T-helper 1 cell treated with Interleukin-12 subunit alpha and Interleukin-12 subunit beta and Interleukin-4 antibody, amounts not matched to agents 30 ng/mL and 1 ng/mL, for 36 hours (primary cell): ENCODE data around the gene CACNB1. TPM values are rescaled to one million over a fixed set of nuclear protein-coding genes. Genes with fewer than 3 reads are reported as not detected.

Experiments used
- intact Hi-C: fragments of 100-400 bp; cut with micrococcal nuclease; formaldehyde crosslinking; loops from one replicate; pipeline ENCODE4 v1.15.1; 2024
- total RNA-seq: library from RNA; stranded (reverse); gene quantifications from 2 replicates; pipeline ENCODE4 v1.2.3, GENCODE V29; 2022

The CACNB1 gene
- total RNA-seq, 1 donor from 2014 or later: 25.7 TPM

DNA sequence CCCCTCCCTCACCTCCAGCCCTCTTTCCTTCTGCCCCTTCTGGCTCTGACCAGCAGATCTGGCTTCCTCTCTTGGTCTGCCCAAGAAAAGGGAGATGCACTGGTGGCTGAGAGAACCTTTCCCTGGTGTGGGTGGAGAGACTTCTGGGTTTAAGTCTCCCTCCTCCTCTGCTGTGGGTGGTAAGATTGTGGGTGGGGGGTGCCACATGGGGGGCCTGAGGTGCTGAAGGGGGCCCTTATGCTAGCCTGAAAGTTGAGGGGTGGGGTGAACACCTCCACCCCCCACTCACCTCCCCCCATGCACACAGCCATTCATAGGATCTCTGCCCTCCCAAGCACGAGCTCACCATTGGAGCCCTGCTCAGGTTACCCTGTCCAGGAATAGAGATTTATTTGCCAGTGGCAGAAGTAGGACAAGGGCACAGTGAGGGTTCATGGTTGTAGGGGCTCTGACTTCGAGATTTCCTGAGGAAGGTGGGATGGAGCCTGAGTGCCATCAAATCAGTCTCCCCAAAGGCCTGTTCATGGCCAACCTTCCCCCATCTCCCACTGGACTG, 30.0 kb upstream of the CACNB1 start:
- intact Hi-C loops: no loop called here

DNA sequence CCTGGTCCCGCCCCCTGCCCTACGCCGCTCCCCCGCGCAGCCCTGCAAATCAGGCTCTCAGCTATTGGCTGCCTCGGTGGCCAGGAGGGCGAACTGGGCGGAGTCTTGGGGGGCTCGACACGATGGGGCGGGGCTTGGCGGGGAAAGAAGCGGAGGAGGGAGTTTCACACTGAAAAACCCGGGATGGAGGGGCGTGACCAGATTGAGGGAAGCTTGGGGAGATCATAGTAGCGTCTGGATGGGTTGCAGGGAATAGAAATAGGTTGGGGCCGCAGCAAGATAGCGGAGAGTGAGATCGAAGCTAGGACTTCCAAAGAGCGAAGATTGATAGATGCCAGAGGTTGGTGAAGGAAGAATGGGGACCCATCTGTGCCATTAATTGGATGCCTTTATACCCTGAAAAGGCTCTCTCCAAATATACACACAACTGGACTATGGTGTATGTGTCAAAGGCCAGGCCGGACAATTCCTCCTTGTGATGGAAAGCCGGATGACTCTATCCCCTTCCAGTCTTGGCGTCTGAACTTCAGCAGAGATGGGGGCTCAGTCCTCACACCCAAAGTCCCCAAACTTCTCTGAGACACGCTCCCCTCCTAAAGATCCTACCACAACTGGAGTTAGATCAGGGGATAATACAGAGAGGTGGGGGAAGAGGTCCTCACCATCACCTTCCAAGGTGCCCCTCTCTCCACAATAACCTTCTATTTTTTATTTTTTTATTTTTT, 28.7 kb upstream of the CACNB1 start:
- intact Hi-C loops: no loop called here

DNA sequence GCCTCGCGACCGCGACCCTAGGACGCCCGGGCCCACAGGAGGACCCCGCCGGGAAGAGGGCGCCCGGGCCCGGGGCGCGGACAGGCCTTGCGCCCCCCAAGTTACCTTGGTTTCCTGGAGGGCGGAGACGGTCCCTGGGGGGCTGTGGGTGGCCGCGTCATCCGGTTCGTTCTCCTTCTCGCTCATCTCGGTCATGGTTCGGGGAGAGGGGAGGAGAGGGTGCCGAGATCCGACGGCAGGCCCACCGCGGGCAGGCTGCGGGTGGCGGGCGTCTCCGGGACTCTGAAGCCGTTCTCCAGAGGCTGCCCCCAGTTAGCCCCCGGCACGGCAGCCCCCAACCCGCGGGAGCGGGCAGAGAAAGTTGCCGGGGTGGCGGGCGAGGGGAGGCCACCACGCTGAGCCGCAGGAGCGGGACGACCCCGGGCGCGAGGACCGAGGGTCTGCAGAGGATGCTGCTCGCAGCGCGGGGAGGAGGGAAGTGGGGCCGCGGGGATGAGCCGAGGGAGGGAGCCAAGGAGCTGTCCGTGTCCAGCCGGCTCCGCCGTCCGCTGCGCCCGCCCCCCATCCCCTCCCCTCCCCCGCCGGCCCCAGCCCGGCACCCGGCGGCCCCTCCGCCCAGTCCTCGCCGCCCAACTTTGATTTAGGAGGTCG, 28.0 kb upstream of the CACNB1 start, which contains the start of gene STAC2:
TSS of gene STAC2 (minus strand) at position 638 of the 651 bp plus-strand sequence. CDS start at position 195, 443 bp downstream.
- intact Hi-C loops: no loop called here

DNA sequence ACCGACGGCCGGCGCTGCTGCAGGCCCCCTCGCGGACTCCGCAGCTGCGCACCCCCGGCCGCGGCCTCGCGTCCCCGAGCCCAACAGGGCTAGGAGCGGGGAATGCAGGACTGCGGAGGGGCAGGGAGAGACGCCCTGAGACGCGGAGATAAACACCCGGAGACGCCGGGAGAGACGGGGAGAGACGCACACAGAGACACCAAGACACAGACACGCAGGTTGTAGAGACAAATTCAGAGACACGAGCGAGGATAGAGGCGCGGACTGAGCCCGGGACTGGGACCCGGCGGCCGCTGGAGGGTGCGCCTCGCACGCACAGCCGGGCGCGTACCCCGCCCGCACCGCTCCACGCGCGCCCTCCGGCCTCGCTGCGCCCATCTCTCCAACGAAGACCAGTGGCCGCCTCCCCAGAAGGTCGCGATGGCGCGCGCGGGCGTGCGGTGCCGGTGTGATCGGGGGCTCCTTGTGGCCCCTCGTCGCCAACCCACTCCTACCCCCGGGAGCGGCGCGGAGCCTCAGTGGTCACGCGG, 27.4 kb upstream of the CACNB1 start:
- intact Hi-C loops: no loop called here

DNA sequence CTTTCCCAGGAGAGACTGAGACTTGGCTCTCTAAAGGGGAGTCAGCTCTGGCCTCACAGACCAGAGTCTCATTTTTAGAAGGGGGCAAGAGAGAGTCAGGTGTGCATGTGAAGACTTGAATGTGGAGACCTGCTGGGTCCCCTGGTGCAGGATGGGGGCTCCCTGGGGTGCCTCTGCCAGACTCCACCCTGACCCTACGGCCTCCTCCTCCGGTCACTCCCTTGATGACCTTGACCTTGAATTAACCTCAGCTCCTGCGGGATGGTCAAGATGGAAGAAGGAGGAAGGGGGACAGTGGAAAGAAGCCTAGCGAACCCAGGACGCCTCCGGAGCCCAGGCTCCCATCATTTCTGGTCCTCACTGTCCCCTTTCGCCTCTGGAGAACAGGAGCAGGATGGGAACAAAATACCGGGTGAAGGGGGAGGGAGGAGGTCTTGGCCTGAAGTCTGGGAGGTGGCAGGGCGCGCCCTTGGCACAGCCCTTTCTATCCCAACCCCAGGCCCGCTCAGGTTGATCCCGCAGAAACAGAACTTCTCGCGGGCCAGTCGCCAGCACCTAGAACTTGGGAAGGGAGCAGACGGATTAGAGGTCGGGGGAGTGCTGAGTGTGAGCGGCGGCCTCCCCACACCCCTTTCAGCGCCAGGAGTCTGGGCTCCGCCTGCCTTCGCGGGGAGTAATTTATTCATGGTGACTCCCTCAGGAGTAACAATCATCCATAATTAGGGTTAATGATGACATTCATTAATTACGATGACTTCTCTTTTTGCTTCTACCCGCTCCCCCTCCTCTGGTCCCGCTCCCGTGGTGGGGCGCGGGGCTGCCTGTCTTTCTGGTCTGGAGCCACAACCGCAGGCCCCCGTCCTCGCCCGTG, 26.7 kb upstream of the CACNB1 start:
- intact Hi-C loops: no loop called here

DNA sequence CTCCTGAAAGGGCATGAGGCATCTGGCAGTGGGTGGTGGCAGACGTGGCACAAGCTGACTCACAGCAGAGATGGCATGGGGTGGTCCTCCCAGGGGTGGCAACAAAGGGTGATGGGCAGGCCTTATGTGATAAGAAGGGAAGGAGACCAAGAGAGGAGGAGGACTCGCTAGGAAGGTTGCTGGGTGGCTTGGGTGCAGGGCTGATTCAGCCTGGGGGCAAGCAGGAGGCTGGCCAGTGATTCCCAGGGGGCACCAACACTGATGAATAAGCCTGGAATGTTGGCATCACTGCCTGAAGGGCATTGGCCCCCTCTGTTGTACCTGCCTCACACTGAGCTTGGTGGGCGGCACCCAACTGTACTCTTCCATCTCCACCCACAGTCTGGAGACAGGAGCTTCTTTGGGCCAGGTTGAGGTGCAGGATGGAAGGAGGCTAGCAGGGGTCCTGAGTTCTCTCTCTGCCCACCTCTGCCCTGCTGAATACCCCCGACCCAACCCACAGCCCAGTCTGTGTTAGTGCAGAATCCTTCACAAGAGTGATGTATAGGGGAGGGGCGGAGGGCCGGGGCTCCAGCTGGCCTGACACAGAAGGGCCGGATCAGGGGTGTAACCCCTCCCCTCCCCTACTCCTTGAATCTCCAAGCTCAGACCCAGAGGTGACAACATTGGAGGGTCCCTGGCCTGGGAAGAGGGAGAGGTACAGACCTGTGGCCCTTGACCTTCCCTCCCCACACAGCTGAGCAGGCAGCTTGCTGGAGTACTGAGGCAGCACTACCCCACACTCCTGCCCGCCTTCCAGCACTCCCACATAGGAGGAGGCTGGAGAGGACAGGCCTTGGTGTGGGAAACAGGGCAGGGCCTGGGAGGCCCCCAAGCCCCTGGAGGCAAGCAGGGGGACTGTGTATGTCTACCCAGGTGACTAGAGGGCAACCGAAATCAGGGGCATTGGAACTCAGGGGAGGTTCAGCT, 25.7 kb upstream of the CACNB1 start:
- intact Hi-C loops: no loop called here

GRCh38 chr17:39222151-39222550, 24.7 kb upstream of the CACNB1 start:
- intact Hi-C loops: no loop called here

DNA sequence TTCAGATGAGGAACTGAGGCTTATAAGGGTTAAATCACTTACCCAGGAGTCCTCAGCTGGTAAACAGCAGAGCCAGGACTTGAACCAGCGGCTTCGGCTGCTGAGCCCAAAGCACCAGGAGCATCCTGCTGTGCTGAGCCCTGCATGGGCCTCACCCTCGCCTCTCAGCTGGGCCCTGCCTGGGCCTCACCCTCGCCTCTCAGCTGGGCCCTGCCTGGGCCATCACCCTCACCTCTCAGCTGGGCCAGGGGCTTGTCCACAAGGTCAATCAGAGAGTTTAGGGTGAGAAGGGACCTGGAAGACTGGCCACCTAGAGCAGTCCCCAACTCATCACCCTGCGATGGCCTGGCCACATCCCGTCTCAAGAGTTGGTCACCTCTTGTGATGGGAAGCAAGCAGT, 24.1 kb upstream of the CACNB1 start:
- intact Hi-C loops: no loop called here

GRCh38 chr17:39219647-39220154, 22.2 kb upstream of the CACNB1 start:
- intact Hi-C loops: no loop called here

DNA sequence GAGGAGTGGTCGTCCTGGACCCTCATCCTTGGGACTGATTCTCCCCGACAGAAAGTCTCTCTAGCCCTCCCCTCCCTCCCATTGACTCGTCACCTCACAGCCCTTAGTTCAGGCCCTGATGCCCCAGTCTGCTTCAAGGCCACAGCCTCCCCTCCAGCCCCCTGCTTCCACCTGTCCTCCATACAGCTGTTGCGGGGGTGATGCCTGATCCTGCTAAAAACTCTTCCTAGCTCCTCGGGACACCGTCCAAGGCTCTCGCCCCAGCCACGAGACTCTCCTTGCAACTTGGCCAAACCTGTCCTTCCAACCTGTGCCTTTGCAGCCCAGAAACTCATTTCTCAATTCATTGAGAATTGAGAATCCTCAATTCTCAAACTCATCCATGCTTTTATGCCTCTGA, 21.4 kb upstream of the CACNB1 start:
- intact Hi-C loops: no loop called here

- intact Hi-C loops: no loop called here
Observed at GRCh38 chr17:39217734-39218369, 20.4 kb upstream of the CACNB1 start.

DNA sequence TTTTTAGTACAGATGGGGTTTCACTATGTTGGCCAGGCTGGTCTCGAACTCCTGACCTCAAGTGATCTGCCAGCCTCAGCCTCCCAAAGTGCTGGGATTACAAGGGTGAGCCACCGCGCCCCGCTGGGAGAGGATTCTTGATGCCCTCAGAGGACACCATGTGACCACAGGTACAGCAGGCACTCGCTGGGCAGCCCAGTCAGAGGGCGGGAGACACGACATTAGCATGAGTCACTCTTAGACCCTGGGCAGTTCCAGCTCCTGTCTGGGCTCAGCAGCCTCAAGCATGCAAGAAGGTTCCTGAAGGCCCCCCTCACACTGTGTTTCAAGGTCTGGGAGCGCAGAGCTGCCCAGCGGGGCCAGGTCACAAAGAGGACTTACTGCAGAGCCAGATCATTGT, 16.4 kb upstream of the CACNB1 start:
- intact Hi-C loops: no loop called here

DNA sequence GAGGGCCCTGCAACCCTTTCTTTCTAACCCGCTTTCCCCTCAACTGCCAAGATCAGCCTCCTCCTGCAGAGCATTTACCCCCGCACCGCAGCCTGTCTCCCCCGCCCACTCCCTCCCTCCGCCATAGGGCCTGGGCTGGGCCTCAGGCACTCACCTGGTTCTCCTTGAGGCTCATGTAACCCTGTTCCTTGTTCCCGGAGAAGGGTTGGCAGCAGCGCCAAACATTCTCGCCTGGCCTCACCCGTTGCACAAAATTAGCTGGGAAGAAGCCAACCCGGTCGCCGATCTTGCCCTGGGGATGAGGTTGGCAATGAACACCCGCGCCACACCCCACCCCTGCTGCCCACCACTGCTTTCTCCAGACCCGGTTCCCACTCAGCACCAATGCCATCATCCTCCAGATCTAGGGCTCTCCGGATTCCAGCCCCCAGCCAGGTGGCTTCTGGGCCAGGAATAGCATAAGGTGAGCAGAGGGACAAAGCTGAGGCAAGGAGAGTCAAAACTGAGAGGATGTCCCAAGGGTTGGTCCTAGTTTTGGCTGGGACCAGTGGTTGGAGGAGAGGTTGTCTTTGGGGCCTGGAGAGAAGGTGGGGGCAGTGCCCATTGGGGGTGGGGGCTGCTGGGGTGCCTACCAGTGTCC, 15.5 kb upstream of the CACNB1 start:
- intact Hi-C loops: no loop called here

DNA sequence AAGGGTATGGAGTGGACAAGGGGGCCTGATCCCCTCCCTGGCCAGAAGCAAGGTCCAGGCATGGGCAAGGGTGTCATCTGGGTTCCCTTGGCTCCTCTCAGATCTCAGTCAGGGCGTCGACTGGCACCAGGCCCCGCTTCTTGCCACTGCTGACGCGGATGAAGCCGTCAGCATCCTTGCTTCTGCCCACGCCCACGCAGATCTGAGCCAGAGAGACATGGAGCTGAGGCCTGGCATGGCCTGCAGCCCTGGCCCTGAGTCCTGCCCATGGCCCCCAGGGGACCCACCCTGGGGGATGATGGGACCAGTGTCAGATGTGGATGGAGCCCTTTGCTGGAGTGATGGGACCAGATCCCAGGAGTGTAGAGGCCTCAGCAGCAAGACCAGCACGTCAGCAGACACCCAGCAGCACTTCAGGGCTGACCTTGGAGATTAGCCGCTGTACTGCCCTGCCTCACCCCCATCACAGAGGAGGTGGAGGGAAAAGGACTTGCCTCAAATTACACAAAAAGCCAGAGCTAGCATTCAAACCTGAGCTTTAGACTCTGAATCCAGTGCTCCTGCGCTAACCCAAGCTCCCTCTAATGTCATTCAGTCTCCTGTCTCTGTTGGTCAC, 14.8 kb upstream of the CACNB1 start:
- intact Hi-C loops: no loop called here

DNA sequence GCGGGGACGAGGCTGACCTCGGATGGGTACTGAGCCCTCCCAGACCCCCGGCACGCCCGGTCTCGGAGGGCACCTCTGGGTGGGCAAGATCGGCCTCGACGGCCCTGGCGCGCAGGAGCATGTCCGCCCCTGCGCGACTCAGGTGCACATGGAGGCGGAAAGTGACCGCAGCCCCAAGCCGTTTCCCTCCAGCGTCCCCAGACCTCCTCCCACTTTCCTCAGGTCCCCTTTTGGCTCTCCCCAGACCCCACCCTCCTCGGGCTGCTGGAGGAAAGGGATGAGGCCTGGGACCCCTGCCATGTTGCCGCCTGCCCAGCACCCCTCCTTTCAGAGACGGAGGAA, 12.6 kb upstream of the CACNB1 start:
- intact Hi-C loops: no loop called here

GRCh38 chr17:39209317-39210092, 12.0 kb upstream of the CACNB1 start:
- intact Hi-C loops: loop anchor here (1.0 kb wide), 1 partner anchor 9 kb away; the partner anchor contains the start of gene RPL19

GRCh38 chr17:39208893-39209292, 11.4 kb upstream of the CACNB1 start:
- intact Hi-C loops: loop anchor here (1.0 kb wide), 1 partner anchor 9 kb away; the partner anchor contains the start of gene RPL19

DNA sequence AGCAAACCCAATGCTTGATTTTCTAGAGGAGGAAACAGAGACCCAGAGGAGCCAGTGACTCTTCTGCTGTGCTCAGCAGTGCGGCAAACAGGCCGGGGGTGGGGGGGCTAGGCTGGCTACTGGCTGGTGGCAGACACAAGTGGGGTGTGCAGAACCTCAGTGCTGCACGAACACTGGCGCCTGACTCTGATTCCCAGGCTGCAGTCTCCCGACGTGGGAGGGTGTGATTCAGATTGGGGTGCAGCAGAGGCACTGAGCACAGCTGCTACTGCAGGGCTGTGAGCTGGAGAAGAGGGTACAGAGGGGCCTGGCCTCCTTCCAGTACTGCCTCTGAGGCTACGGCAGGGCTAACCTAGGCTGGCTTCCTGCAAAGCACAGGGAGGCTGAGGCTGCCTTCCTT, 10.7 kb upstream of the CACNB1 start:
- intact Hi-C loops: no loop called here
